HT-29 (cell line): ENCODE measurements around the gene EGFR. TPM values are rescaled to one million over a fixed set of nuclear protein-coding genes. Genes with fewer than 3 reads are reported as not detected.

Experiments used
- DNase-seq: peaks from one replicate; pipeline ENCODE4 v3.0.0-alpha.2; 2015; ENCODE audit warnings: low spot score
- total RNA-seq: library from RNA; depleted of rRNA; stranded (reverse); fragments of >200 nt; shearing (Covaris generic); gene quantifications from 2 replicates; pipeline ENCODE4 v1.2.3, GENCODE V29; 2014

The EGFR gene
- total RNA-seq, 1 experiment from 2014 or later: 28.1 TPM

GRCh38 chr7:55241958-55242357 lies 223.1 kb downstream of the EGFR start:
- no peak for DNase-seq

GRCh38 chr7:55242613-55243012 lies 223.8 kb downstream of the EGFR start:
- DNase-seq: no peak

GRCh38 chr7:55244006-55244745 lies 225.4 kb downstream of the EGFR start:
- no peak for DNase-seq

GRCh38 chr7:55245271-55245723 lies 226.5 kb downstream of the EGFR start:
- DNase-seq: no peak

DNA sequence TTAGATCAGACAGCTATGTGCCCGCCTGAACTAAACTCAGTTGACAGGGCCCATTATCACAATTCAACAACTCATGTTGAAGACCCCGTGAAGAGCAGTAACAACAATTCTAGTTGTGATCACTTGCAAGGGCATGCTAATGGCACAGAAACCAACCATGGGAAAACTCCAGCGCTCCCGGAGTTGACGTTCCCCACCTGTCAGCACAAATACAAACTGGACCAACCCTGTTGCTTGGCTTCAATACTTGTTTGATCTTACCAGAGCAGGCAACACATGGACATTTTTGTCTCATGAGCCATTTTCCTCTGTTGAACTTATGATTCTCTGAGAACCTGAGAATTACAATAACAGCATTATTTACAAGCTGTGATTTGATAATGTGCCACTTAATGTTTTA lies 227.4 kb downstream of the EGFR start:
- DNase-seq: no peak

GRCh38 chr7:55247428-55247827 lies 228.6 kb downstream of the EGFR start:
- no peak for DNase-seq

DNA sequence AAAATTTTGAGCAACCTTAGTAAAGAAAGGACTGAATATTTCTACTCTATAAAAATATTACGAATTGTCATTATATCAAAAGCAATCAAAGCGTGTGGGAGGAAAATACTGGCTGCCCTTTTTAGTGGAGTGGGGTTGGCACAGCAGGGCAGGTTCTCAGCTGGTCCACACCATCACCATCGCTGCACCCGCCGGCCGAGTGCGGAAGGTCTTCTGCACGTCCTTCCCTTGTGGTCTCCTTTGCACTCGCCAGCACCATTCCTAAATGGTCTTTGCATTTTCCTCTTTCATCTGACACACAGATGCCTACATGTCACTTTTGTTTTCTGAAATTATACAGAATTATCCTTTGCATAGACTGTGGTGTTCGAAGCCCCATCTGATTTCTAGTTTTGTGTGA lies 229.7 kb downstream of the EGFR start:
- DNase-seq: no peak

- DNase-seq: no peak
Measured at GRCh38 chr7:55249332-55249731, 230.5 kb downstream of the EGFR start.

DNA sequence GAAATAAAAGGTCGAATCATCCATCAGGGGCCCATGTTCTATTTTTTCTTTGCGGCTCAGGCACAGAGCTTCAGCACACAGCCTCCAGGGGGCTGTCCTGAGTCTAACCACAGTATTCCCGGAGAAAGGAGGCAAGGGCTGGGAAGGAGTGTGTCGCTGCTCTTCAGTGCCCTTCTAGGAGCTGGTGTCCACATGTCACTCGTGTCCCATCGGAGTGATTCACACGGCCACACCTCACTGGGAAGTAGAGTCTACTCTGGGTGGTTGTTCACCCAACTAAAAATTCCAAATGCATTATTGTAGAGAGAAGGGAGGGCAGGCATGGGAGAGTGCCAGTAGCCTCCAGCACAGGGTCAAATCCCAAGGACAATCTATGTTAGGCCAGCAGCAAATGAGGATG lies 231.5 kb downstream of the EGFR start:
- DNase-seq: peak; percentile 65

DNA sequence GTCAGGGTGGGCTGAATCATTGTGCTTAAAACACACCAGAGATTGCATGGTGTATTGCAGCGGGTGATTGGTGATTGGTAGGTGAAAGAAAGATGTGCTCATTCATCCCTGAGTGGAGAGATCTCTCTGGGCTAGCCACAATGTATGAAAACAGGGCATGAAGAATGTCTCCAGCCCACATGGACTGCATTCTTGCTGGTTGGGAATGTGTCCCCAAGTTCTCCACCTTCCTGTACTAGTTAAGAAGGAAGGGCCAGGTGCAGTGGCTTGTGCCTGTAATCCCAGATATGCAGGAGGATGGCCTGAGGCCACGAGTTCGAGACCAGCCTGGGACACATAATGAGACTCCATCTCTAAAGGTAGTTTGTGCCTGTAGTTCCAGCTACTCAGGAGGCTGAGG lies 232.5 kb downstream of the EGFR start:
- DNase-seq: no peak

GRCh38 chr7:55251911-55252310 lies 233.1 kb downstream of the EGFR start:
- no peak for DNase-seq

DNA sequence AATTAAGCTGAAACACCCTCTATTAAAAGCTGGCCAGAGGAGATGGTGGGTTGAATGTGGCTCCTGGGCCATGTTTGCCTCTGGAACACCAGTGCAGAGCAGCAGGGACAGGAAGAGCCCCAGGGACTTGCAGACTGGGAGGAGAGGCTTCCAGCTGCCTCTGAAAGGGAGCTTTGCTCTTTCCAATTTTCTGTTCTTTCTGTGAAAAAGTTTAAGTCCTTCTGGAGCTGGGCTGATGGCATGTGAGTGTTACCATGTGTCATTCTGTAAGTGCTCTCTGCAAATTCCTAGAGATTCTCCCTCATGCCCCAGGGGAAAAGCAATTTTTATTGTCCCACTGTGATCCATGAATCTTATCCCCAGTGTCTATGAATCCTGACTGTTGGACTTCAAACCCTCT lies 233.6 kb downstream of the EGFR start:
- DNase-seq: no peak

- no peak for DNase-seq
Measured at GRCh38 chr7:55253188-55253587, 234.4 kb downstream of the EGFR start.

DNA sequence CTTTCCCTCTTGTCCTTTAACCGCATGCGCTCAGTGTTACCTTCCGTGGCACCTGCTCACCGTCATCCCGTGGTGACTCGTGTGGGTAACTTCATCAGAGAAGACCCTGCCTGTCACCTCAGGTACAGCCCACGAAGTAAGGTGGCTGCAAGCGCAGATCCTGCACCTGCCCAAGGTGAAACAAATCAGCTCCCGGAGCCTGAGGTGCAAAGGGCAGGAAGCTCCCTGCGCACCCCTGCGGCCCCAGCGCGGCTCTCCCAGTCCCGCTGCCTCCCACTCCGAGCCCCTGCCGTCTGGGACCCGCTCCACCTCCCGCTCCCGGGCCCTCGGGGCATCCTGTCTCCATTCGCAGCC lies 235.4 kb downstream of the EGFR start:
- no peak for DNase-seq

- DNase-seq: peak; percentile 85
Measured at GRCh38 chr7:55254596-55255495, 236.0 kb downstream of the EGFR start.

DNA sequence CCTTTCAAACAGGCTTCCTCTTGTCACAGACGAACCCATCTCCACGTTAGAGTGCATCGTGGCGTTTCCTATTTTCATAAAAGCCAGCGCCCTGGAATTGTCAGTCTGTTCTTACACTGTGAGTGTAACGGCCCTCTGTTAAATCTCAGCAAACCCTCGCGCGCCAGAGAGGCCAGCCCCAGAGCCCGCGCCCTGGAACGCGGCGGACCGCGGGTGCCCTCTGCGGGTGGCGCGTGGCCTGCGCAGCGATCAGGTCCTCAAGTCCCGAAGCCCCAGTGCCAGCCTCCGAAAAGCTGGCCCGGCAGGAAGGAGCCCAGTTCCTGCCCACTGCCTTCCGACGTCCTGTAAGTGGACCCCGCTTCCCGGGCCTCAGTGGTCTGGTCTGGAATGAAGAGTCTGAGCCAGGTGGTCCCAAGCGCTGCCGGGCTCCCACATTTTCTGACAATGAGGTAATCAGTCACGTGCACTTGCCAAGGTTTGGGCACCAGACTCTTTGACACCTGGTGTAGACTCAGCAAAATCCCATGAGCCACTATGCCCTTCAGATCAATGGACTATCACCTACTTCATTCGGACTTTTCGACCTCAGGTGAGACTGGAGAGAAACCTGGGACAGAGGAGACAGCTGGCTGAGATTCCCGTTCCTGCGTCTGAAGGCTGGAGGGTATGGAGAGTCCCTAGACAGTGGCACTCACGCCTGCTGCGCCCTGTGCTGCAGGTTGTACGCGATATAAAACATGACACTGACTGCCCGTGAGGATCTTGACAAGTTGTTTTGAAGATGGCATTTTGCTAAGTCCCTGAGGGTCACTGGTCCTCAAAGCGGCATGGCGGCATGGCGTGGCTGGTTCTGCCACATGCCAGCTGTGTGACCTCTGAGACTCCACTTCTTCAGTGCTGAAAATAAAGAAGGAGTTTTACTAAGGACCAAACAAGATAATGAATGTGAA lies 237.0 kb downstream of the EGFR start:
- DNase-seq: peak; percentile 89

DNA sequence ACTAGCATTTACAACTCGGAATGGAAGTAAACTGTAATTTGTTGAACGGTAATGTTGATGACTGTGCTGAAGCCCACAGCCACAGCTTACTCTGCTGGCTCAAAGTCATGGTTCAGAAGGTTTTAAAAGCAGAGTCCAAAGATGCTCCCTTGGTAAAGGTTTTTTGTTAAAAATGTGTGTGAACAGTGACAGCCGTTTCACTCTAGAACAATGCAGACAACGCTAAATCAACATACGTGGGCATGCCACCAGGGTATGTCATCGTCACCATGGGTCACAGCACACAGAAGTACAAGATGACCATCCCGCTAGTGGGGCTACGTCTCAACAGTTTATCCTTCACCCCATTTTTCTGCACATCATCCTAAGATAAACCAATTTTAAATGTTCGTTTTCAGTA lies 239.8 kb downstream of the EGFR start:
- DNase-seq: no peak

DNA sequence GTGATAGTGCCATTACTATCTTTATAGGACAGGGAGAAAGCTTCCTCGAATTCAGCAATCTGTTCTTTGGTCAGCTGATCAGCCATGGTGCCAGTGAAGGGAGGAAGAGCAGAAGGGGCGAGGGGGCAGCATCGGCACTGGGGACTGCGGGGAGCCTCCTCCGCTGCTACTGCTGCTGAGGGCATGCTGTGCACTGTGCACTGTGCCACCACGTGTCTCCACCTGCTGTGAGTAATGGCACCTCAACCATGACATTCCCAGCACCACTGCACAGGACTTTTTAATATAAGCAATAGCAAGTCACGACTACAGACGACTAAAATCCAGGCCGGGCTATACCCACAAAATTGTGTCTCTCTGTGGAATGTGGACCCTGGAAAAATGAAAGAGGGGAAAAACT lies 241.4 kb downstream of the EGFR start:
- no peak for DNase-seq

DNA sequence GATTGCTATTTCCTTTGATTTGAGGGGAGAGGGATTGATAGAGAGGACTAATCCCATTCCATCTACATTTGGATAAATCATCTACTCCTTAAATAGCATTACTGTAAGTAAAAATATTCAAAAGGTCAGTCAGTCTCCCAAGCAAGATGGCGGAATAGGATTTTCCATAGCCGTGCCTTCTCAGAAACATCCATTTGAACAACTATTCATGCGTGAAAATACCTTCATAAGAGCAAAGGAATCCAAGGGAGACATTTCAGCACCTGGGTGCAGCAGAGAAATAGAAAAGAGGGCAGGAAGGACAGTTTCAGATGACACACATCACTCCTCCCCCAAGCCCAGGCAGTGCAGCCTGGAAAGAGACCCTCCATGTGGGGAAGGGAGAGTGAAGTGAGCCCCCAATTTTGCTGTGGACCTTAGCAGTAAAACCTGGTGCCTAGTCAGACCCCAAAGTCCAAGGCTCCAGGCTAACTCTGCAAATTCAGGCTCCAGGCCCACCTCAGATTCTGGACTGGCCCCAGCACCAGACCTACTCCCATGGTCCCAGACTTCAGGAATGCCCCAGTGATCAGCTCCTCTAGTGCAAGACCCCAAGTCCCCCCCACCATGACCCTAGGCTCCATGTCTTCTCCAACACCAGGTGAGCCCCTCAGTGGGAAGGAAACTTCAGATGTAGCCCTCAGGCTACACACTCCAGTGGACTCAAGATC lies 242.0 kb downstream of the EGFR start:
- DNase-seq: no peak
